ENCODE results near the gene MPRIP.
"Not testable (repeated sequence)": the region's sequence is repeated elsewhere in the genome, so short reads cannot be mapped to it uniquely, and the experiment has no call there.

Gene MPRIP

GRCh38 chr17:17151541-17151940 lies 109.3 kb downstream of the MPRIP start:
- peak; percentile 4 to 6 for DNase-seq

- peak; percentile 9 to 24 for DNase-seq
Observed at GRCh38 chr17:17151962-17152361, 109.7 kb downstream of the MPRIP start.

GRCh38 chr17:17152385-17152784 lies 110.1 kb downstream of the MPRIP start:
- DNase-seq: no peak

- DNase-seq: no peak
Observed at GRCh38 chr17:17153071-17153470, 110.8 kb downstream of the MPRIP start.

- no peak for DNase-seq
Observed at GRCh38 chr17:17153709-17154108, 111.5 kb downstream of the MPRIP start.

- DNase-seq: no peak
Observed at GRCh38 chr17:17154556-17154955, 112.3 kb downstream of the MPRIP start.

GRCh38 chr17:17154981-17155380 lies 112.7 kb downstream of the MPRIP start:
- DNase-seq: no peak

- DNase-seq: no peak
Observed at GRCh38 chr17:17155568-17155967, 113.3 kb downstream of the MPRIP start.

- no peak for DNase-seq
Observed at GRCh38 chr17:17156107-17156506, 113.8 kb downstream of the MPRIP start.

GRCh38 chr17:17156511-17156910 lies 114.3 kb downstream of the MPRIP start:
- DNase-seq: no peak

- no peak for DNase-seq
Observed at GRCh38 chr17:17157041-17157440, 114.8 kb downstream of the MPRIP start.

GRCh38 chr17:17158506-17158905 lies 116.2 kb downstream of the MPRIP start:
- not testable (repeated sequence) for DNase-seq

- DNase-seq: no peak
Observed at GRCh38 chr17:17159571-17159970, 117.3 kb downstream of the MPRIP start.

GRCh38 chr17:17161121-17161520 lies 118.9 kb downstream of the MPRIP start:
- DNase-seq: no peak

GRCh38 chr17:17161759-17162158 lies 119.5 kb downstream of the MPRIP start:
- no peak for DNase-seq

GRCh38 chr17:17164156-17164555 lies 121.9 kb downstream of the MPRIP start:
- DNase-seq: no peak

- DNase-seq: no peak
Observed at GRCh38 chr17:17164676-17165075, 122.4 kb downstream of the MPRIP start.

- no peak for DNase-seq
Observed at GRCh38 chr17:17165666-17166308, 123.5 kb downstream of the MPRIP start.

GRCh38 chr17:17166446-17166845 lies 124.2 kb downstream of the MPRIP start:
- no peak for DNase-seq

GRCh38 chr17:17167356-17167755 lies 125.1 kb downstream of the MPRIP start:
- DNase-seq: no peak

GRCh38 chr17:17167986-17168385 lies 125.7 kb downstream of the MPRIP start:
- DNase-seq: no peak

GRCh38 chr17:17168401-17168800 lies 126.1 kb downstream of the MPRIP start:
- DNase-seq: no peak

- no peak for DNase-seq
Observed at GRCh38 chr17:17169396-17169795, 127.1 kb downstream of the MPRIP start.

- DNase-seq: no peak
Observed at GRCh38 chr17:17170346-17170985, 128.2 kb downstream of the MPRIP start.

- no peak for DNase-seq
Observed at GRCh38 chr17:17171186-17171585, 128.9 kb downstream of the MPRIP start.

Measured in inflammatory macrophage treated with lipopolysaccharide for 1 hour (primary cell).